WTC11 (cell line): ENCODE data around the gene MAST4. TPM values are rescaled to one million over a fixed set of nuclear protein-coding genes. Genes with fewer than 3 reads are reported as not detected.

Source experiments
- ATAC-seq: fragments of 200-7000 bp; cut with Tn5 transposase; 2 replicates; pipeline ENCODE4 v1.10.0; 2021; ENCODE audit warnings: mild to moderate bottlenecking, moderate library complexity
- CTCF ChIA-PET: fragments of 300-600 bp; sonication (Branson Sonifier 250); formaldehyde crosslinking; loops from one replicate; lab custom pipeline; 2021; ENCODE audit warnings: antibody characterized with exemption; lab: Charles Lee
- POLR2A ChIA-PET: fragments of 350-600 bp; sonication (Branson Sonifier 250); formaldehyde crosslinking; loops from one replicate; lab custom pipeline; 2021; ENCODE audit warnings: antibody characterized with exemption; lab: Charles Lee
- DNase-seq: peaks from one replicate; pipeline ENCODE4 v3.0.0; 2021; ENCODE audit warnings: low spot score
- H3K27ac Mint-ChIP-seq: 2 replicates; pipeline ENCODE4 v1.8.0; 2021; ENCODE audit warnings: mixed read lengths
- H3K27me3 Mint-ChIP-seq: 2 replicates; pipeline ENCODE4 v1.8.0; 2021; ENCODE audit warnings: low read depth, mild to moderate bottlenecking, moderate library complexity, mixed read lengths
- H3K36me3 Mint-ChIP-seq: 2 replicates; pipeline ENCODE4 v1.8.0; 2021; ENCODE audit warnings: mixed read lengths
- H3K4me1 Mint-ChIP-seq: 2 replicates; pipeline ENCODE4 v1.8.0; 2022; ENCODE audit warnings: mixed read lengths
- H3K4me3 Mint-ChIP-seq: 2 replicates; pipeline ENCODE4 v1.8.0; 2021; ENCODE audit warnings: mild to moderate bottlenecking, moderate library complexity, mixed read lengths
- H3K9me3 Mint-ChIP-seq: 2 replicates; pipeline ENCODE4 v1.8.0; 2021; ENCODE audit warnings: mixed read lengths
- E2F4 ChIP-seq: sonication (generic); formaldehyde crosslinking; IDR thresholded peaks from 2 replicates; pipeline ENCODE4 v1.8.1; 2022; ENCODE audit warnings: low read depth, mild to moderate bottlenecking, moderate library complexity, missing genetic modification reagents, borderline replicate concordance
- ERG ChIP-seq: fragments of 250-450 bp; sonication (Bioruptor Pico); IDR thresholded peaks from 2 replicates; pipeline ENCODE4 v1.8.0; 2021; ENCODE audit warnings: mild to moderate bottlenecking
- FOXK1 ChIP-seq: sonication (generic); formaldehyde crosslinking; IDR thresholded peaks from 2 replicates; pipeline ENCODE4 v1.8.0; 2022; ENCODE audit warnings: mild to moderate bottlenecking, moderate library complexity, missing genetic modification reagents
- GABPB1 ChIP-seq: sonication (generic); formaldehyde crosslinking; IDR thresholded peaks from 2 replicates; pipeline ENCODE4 v1.8.1; 2023; ENCODE audit warnings: mild to moderate bottlenecking, missing genetic modification reagents
- HMGA2 ChIP-seq: fragments of 250-450 bp; sonication (Bioruptor Pico); IDR thresholded peaks from 2 replicates; pipeline ENCODE4 v1.4.0; 2021; ENCODE audit warnings: mild to moderate bottlenecking, moderate library complexity
- IRF2 ChIP-seq: sonication (generic); formaldehyde crosslinking; IDR thresholded peaks from 2 replicates; pipeline ENCODE4 v1.8.0; 2022; ENCODE audit warnings: low read depth, missing genetic modification reagents, borderline replicate concordance
- KAT7 ChIP-seq: sonication (generic); formaldehyde crosslinking; IDR thresholded peaks from 2 replicates; pipeline ENCODE4 v1.8.1; 2023; ENCODE audit warnings: missing genetic modification reagents, mild to moderate bottlenecking, borderline replicate concordance
- MYBL2 ChIP-seq: sonication (generic); formaldehyde crosslinking; IDR thresholded peaks from 2 replicates; pipeline ENCODE4 v1.8.1; 2023; ENCODE audit warnings: mild to moderate bottlenecking, moderate library complexity, missing genetic modification reagents
- NFYB ChIP-seq: sonication (generic); formaldehyde crosslinking; conservative IDR thresholded peaks from 2 replicates; pipeline ENCODE4 v1.8.0; 2022; ENCODE audit warnings: low read depth, missing genetic modification reagents
- NR1H2 ChIP-seq: sonication (generic); formaldehyde crosslinking; IDR thresholded peaks from 2 replicates; pipeline ENCODE4 v1.9.0; 2021; ENCODE audit warnings: mild to moderate bottlenecking, moderate library complexity, missing genetic modification reagents
- NR3C1 ChIP-seq: sonication (generic); formaldehyde crosslinking; conservative IDR thresholded peaks from 2 replicates; pipeline ENCODE4 v1.8.1; 2023; ENCODE audit warnings: low read depth, mild to moderate bottlenecking, missing genetic modification reagents
- PRRX2 ChIP-seq: fragments of 250-450 bp; sonication (Bioruptor Pico); IDR thresholded peaks from 2 replicates; pipeline ENCODE4 v1.8.0; 2021; ENCODE audit warnings: mild to moderate bottlenecking
- SP1 ChIP-seq: sonication (generic); formaldehyde crosslinking; conservative IDR thresholded peaks from 2 replicates; pipeline ENCODE4 v1.8.1; 2022; ENCODE audit warnings: missing genetic modification reagents
- STAT6 ChIP-seq: sonication (generic); formaldehyde crosslinking; conservative IDR thresholded peaks from 2 replicates; pipeline ENCODE4 v1.8.1; 2023; ENCODE audit warnings: mild to moderate bottlenecking, low read depth, missing genetic modification reagents, moderate library complexity
- TP53 ChIP-seq: sonication (generic); formaldehyde crosslinking; IDR thresholded peaks from 2 replicates; pipeline ENCODE4 v1.8.1; 2023; ENCODE audit warnings: mild to moderate bottlenecking, missing genetic modification reagents
- ZBTB21 ChIP-seq: sonication (generic); formaldehyde crosslinking; IDR thresholded peaks from 2 replicates; pipeline ENCODE4 v1.8.1; 2023; ENCODE audit warnings: mild to moderate bottlenecking, missing genetic modification reagents, borderline replicate concordance
- ZNF232 ChIP-seq: sonication (generic); formaldehyde crosslinking; IDR thresholded peaks from 2 replicates; pipeline ENCODE4 v1.8.0; 2022; ENCODE audit warnings: mild to moderate bottlenecking, missing genetic modification reagents
- ZNF317 ChIP-seq: sonication (generic); formaldehyde crosslinking; IDR thresholded peaks from 2 replicates; pipeline ENCODE4 v1.8.1; 2023; ENCODE audit warnings: low read depth, mild to moderate bottlenecking, moderate library complexity, missing genetic modification reagents, borderline replicate concordance
- ZNF396 ChIP-seq: fragments of 250-450 bp; sonication (Bioruptor Pico); IDR thresholded peaks from 2 replicates; pipeline ENCODE4 v1.8.0; 2021; ENCODE audit warnings: mild to moderate bottlenecking, moderate library complexity, borderline replicate concordance
- ZNF416 ChIP-seq: fragments of 250-450 bp; sonication (Bioruptor Pico); IDR thresholded peaks from 2 replicates; pipeline ENCODE4 v1.9.0; 2021; ENCODE audit warnings: mild to moderate bottlenecking, inconsistent platforms
- ZNF671 ChIP-seq: fragments of 250-450 bp; sonication (Bioruptor Pico); IDR thresholded peaks from 2 replicates; pipeline ENCODE4 v1.8.0; 2021; ENCODE audit warnings: mild to moderate bottlenecking
- total RNA-seq: library from RNA; stranded (reverse); gene quantifications from 3 replicates; pipeline ENCODE4 v1.2.3, GENCODE V29; 2021
- TF ChIP-seq, protein P1 (sequence below): sonication (generic); formaldehyde crosslinking; IDR thresholded peaks from 2 replicates; pipeline ENCODE4 v1.8.0; 2023; ENCODE audit warnings: mild to moderate bottlenecking, missing genetic modification reagents

Gene MAST4
- total RNA-seq, 1 experiment from 2014 or later: 8.0 TPM

DNA sequence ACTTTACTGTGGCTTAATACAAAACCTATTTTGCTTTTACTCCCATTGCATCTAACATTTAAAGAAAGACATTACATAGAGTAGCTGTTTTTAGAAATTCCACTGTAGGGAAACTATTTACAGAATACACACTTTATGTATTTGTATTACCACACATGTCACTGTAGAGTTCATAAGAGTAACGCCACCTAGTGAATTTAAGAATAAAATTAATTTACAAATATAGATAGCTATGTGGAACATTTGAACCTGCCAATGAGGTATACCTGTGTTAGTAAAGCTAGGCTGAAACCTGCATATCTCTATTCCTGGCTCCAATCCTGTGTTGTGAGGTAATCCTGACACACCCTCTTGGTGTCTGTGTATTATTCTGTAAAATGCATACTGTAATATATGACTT, 234.4 kb downstream of the MAST4 start:
- peaks cover 4% of the 10 kb centered on the region for H3K27me3 Mint-ChIP-seq
- ChIA-PET CTCF (interaction anchor here (1.2 kb wide), 1 partner anchor 16 kb away, joined by 4 read pairs; no protein-coding TSS in a partner anchor), POLR2A (no interaction called here)
- ATAC-seq (no peak), DNase-seq (no peak)
- H3K4me3 Mint-ChIP-seq: no peak overlapping the region
- no peak overlapping the region for H3K27ac Mint-ChIP-seq
- no peaks in the 10 kb centered on the region for H3K9me3 Mint-ChIP-seq
- no peak for TF ChIP-seq ZNF232 (CRISPR knock-in tag)
- no peaks in the 10 kb centered on the region for H3K36me3 Mint-ChIP-seq
- H3K4me1 Mint-ChIP-seq: peaks cover 50% of the 10 kb centered on the region

GRCh38 chr5:66839636-66840185, 243.5 kb downstream of the MAST4 start:
- ChIA-PET POLR2A (no interaction called here), CTCF (interaction anchor here (1.6 kb wide), 1 partner anchor 25 kb away, joined by 3 read pairs; no protein-coding TSS in a partner anchor)
- H3K4me1 Mint-ChIP-seq: peaks cover 33% of the 10 kb centered on the region
- ATAC-seq (no peak), DNase-seq (no peak)
- no peak overlapping the region for H3K4me3 Mint-ChIP-seq
- TF ChIP-seq SP1 (CRISPR knock-in tag) (no peak), ZNF416 (CRISPR knock-in tag) (no peak), E2F4 (CRISPR knock-in tag) (no peak), FOXK1 (no peak), ZBTB21 (CRISPR knock-in tag) (no peak), KAT7 (CRISPR knock-in tag) (no peak), ERG (no peak)
- TF ChIP-seq, protein P1, sequence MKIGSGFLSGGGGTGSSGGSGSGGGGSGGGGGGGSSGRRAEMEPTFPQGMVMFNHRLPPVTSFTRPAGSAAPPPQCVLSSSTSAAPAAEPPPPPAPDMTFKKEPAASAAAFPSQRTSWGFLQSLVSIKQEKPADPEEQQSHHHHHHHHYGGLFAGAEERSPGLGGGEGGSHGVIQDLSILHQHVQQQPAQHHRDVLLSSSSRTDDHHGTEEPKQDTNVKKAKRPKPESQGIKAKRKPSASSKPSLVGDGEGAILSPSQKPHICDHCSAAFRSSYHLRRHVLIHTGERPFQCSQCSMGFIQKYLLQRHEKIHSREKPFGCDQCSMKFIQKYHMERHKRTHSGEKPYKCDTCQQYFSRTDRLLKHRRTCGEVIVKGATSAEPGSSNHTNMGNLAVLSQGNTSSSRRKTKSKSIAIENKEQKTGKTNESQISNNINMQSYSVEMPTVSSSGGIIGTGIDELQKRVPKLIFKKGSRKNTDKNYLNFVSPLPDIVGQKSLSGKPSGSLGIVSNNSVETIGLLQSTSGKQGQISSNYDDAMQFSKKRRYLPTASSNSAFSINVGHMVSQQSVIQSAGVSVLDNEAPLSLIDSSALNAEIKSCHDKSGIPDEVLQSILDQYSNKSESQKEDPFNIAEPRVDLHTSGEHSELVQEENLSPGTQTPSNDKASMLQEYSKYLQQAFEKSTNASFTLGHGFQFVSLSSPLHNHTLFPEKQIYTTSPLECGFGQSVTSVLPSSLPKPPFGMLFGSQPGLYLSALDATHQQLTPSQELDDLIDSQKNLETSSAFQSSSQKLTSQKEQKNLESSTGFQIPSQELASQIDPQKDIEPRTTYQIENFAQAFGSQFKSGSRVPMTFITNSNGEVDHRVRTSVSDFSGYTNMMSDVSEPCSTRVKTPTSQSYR (CRISPR knock-in tag): no peak
- TF ChIP-seq, all 79 proteins: peak for 0
- Mint-ChIP-seq H3K27me3 (no peaks in the 10 kb centered on the region), H3K27ac (no peak overlapping the region), H3K36me3 (no peaks in the 10 kb centered on the region; the same call in 1 of the 2 replicates), H3K9me3 (peaks cover 3% of the 10 kb centered on the region)

DNA sequence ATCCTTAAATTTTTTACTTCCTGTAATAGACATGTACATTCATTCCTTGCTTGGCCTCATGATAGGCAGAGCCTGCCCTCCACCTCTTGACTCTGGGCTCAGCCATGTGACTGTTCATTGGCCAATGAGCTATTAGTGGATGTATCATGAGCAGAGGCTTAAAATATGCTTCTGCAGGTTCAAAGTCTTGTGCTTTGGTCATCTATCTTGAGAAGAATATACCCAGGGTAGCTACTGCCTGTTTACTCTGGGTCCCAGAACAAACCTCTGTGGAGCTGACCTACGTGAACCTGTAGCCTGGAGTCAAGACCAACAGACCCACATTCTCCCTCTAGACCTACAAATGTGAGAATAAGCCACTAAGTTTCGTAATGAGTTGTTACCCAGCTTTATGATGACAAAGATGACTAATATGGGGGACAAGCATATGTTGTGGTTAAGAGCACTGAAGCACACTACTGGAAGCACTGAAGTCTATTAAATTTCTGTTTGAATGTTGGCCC, 244.4 kb downstream of the MAST4 start:
- TF ChIP-seq NFYB (CRISPR knock-in tag): peak; percentile 51
- TF ChIP-seq IRF2 (CRISPR knock-in tag): no peak
- no peak for DNase-seq
- no peak for ATAC-seq
- ChIA-PET POLR2A (no interaction called here), CTCF (interaction anchor here (1.2 to 1.6 kb wide), 2 partner anchors 11 to 24 kb away, joined by 3 read pairs; no protein-coding TSS in a partner anchor)
- Mint-ChIP-seq H3K4me3 (no peak overlapping the region), H3K27me3 (no peaks in the 10 kb centered on the region), H3K4me1 (peaks cover 33% of the 10 kb centered on the region), H3K9me3 (peaks cover 4% of the 10 kb centered on the region), H3K36me3 (no peaks in the 10 kb centered on the region; the same call in 1 of the 2 replicates), H3K27ac (no peak overlapping the region)

DNA sequence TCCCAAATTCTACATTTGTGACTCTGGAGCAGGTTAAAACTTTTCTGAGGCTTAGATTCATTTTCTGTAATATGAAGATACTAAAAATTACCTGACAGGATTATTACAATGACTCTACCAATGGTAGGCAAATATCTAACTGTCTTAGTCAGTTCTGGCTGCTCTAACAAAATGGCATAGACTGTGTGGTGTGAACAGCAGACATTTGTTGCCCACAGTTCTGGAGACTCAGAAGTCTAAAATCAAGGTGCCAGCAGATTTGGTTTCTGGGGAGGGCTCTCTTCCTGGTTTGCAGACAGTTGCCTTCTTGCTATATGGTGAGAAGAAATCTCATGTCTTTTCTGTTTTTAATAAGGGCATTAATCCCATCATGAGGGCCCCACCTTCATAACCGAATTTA, 245.1 kb downstream of the MAST4 start:
- no peaks in the 10 kb centered on the region; the same call in 1 of the 2 replicates for H3K36me3 Mint-ChIP-seq
- H3K9me3 Mint-ChIP-seq: peaks cover 4% of the 10 kb centered on the region
- H3K27ac Mint-ChIP-seq: no peak overlapping the region
- DNase-seq (no peak), ATAC-seq (no peak)
- ChIA-PET CTCF (interaction anchor here (1.2 to 1.6 kb wide), 2 partner anchors 12 to 23 kb away, joined by 3 read pairs; no protein-coding TSS in a partner anchor), POLR2A (no interaction called here)
- no peaks in the 10 kb centered on the region for H3K27me3 Mint-ChIP-seq
- no peak overlapping the region for H3K4me3 Mint-ChIP-seq
- H3K4me1 Mint-ChIP-seq: peaks cover 33% of the 10 kb centered on the region
- no peak for TF ChIP-seq MYBL2 (CRISPR knock-in tag)
- no peak for TF ChIP-seq NR1H2
- TF ChIP-seq PRRX2 (CRISPR knock-in tag): no peak
- TF ChIP-seq ZNF317 (CRISPR knock-in tag): no peak
- no peak for TF ChIP-seq ZNF396 (CRISPR knock-in tag)
- TF ChIP-seq ZBTB21 (CRISPR knock-in tag): no peak
- TF ChIP-seq GABPB1 (CRISPR knock-in tag): no peak
- TF ChIP-seq ZNF232 (CRISPR knock-in tag): no peak
- TF ChIP-seq NR3C1 (CRISPR knock-in tag): no peak
- no peak for TF ChIP-seq HMGA2
- TF ChIP-seq TP53 (CRISPR knock-in tag): no peak
- TF ChIP-seq STAT6: no peak
- TF ChIP-seq ZNF671: no peak
